H9 (cell line): ENCODE measurements around the gene TYMP. TPM values are rescaled to one million over a fixed set of nuclear protein-coding genes. Genes with fewer than 3 reads are reported as not detected.

Experiments used
- DNase-seq: peaks from one replicate; pipeline ENCODE4 v3.0.0-alpha.2; 2017
- H2AFZ ChIP-seq: one replicate; pipeline ENCODE4 v1.6.1; 2013; ENCODE audit warnings: mild to moderate bottlenecking, low read length, control low read depth, moderate library complexity
- H2AK5ac ChIP-seq: 2 replicates; pipeline ENCODE4 v1.6.1; 2013; ENCODE audit warnings: low read length, control low read depth, mixed read lengths; ENCODE audit not compliant: insufficient read length
- H2BK120ac ChIP-seq: one replicate; pipeline ENCODE4 v1.6.1; 2013; ENCODE audit warnings: low read depth, mild to moderate bottlenecking, low read length, control low read depth, inconsistent platforms; ENCODE audit not compliant: poor library complexity, severe bottlenecking
- H2BK12ac ChIP-seq: 2 replicates; pipeline ENCODE4 v1.6.1; 2013; ENCODE audit warnings: low read length, control low read depth, mixed read lengths, low read depth; ENCODE audit not compliant: insufficient read length
- H2BK15ac ChIP-seq: 2 replicates; pipeline ENCODE4 v1.6.1; 2013; ENCODE audit warnings: low read depth, low read length, control low read depth
- H2BK20ac ChIP-seq: one replicate; pipeline ENCODE4 v1.6.1; 2013; ENCODE audit warnings: low read depth, mild to moderate bottlenecking, low read length, control low read depth, inconsistent platforms; ENCODE audit not compliant: poor library complexity, severe bottlenecking
- H2BK5ac ChIP-seq: 2 replicates; pipeline ENCODE4 v1.6.1; 2013; ENCODE audit warnings: low read length, control low read depth, mixed read lengths; ENCODE audit not compliant: insufficient read length
- H3K14ac ChIP-seq: 2 replicates; pipeline ENCODE4 v1.6.1; 2013; ENCODE audit warnings: low read length, control low read depth; ENCODE audit not compliant: insufficient read depth
- H3K18ac ChIP-seq: 2 replicates; pipeline ENCODE4 v1.6.1; 2013; ENCODE audit warnings: low read depth, mild to moderate bottlenecking, mixed read lengths, low read length, control low read depth; ENCODE audit not compliant: insufficient read length
- H3K23ac ChIP-seq: 2 replicates; pipeline ENCODE4 v1.6.1; 2013; ENCODE audit warnings: low read length, control low read depth, mixed read lengths, low read depth; ENCODE audit not compliant: insufficient read length
- H3K23me2 ChIP-seq: 2 replicates; pipeline ENCODE4 v1.6.1; 2013; ENCODE audit warnings: low read depth, mild to moderate bottlenecking, mixed read lengths, low read length, control low read depth; ENCODE audit not compliant: insufficient read length, poor library complexity, severe bottlenecking
- H3K27ac ChIP-seq: 2 replicates; pipeline ENCODE4 v1.5.1; 2013; ENCODE audit warnings: low read length, control low read depth, mixed read lengths, low read depth; ENCODE audit not compliant: insufficient read length
- H3K27me3 ChIP-seq: 2 replicates; pipeline ENCODE4 v1.6.1; 2013; ENCODE audit warnings: low read length, control low read depth, inconsistent platforms; ENCODE audit not compliant: insufficient read depth
- H3K4ac ChIP-seq: 2 replicates; pipeline ENCODE4 v1.6.1; 2013; ENCODE audit warnings: low read depth, mild to moderate bottlenecking, control low read depth, inconsistent platforms, low read length, moderate library complexity
- H3K4me1 ChIP-seq: 2 replicates; pipeline ENCODE4 v1.6.1; 2013; ENCODE audit warnings: low read length, control low read depth, inconsistent platforms; ENCODE audit not compliant: insufficient read depth
- H3K4me2 ChIP-seq: 2 replicates; pipeline ENCODE4 v1.6.1; 2013; ENCODE audit warnings: low read length, control low read depth, mixed read lengths; ENCODE audit not compliant: insufficient read length, insufficient read depth
- H3K56ac ChIP-seq: 2 replicates; pipeline ENCODE4 v1.6.1; 2013; ENCODE audit warnings: low read depth, mild to moderate bottlenecking, mixed read lengths, low read length, control low read depth; ENCODE audit not compliant: insufficient read length
- H3K79me1 ChIP-seq: 2 replicates; pipeline ENCODE4 v1.6.1; 2013; ENCODE audit warnings: low read depth, mild to moderate bottlenecking, moderate library complexity, low read length, control low read depth, inconsistent platforms; ENCODE audit not compliant: insufficient read depth, poor library complexity, severe bottlenecking
- H3K79me2 ChIP-seq: 2 replicates; pipeline ENCODE4 v1.6.1; 2013; ENCODE audit warnings: low read length, control low read depth, inconsistent platforms; ENCODE audit not compliant: insufficient read depth
- H3K9ac ChIP-seq: 2 replicates; pipeline ENCODE4 v1.6.1; 2013; ENCODE audit warnings: low read length, control low read depth, mixed read lengths; ENCODE audit not compliant: insufficient read length; ENCODE audit errors: extremely low read depth
- H3K9me3 ChIP-seq: one replicate; pipeline ENCODE4 v1.6.1; 2013; ENCODE audit warnings: low read depth, low read length, inconsistent platforms; ENCODE audit not compliant: control insufficient read depth
- H3T11ph ChIP-seq: one replicate; pipeline ENCODE4 v1.6.1; 2013; ENCODE audit warnings: mild to moderate bottlenecking, low read length, control low read depth, inconsistent platforms
- H4K20me1 ChIP-seq: one replicate; pipeline ENCODE4 v1.6.1; 2013; ENCODE audit not compliant: control insufficient read depth, insufficient read length, insufficient read depth
- H4K5ac ChIP-seq: 2 replicates; pipeline ENCODE4 v1.6.1; 2013; ENCODE audit warnings: low read depth, mild to moderate bottlenecking, mixed read lengths, low read length, control low read depth; ENCODE audit not compliant: insufficient read length
- H4K8ac ChIP-seq: replicated peaks from 2 replicates; pipeline ENCODE4 v1.6.1; 2013; ENCODE audit warnings: low read length, control low read depth, mixed read lengths, low read depth; ENCODE audit not compliant: insufficient read length
- H4K91ac ChIP-seq: 2 replicates; pipeline ENCODE4 v1.6.1; 2013; ENCODE audit warnings: low read depth, mild to moderate bottlenecking, moderate library complexity, mixed read lengths, low read length, control low read depth; ENCODE audit not compliant: insufficient read length
- H3K27ac Mint-ChIP-seq, 3 experiments: 2 replicates in 2 of 3; 3 replicates in 1 of 3; pipeline ENCODE4 v1.8.0; 2020 to 2021; ENCODE audit warnings: mixed read lengths in 3 of 3, mild to moderate bottlenecking in 1 of 3, moderate library complexity in 1 of 3
- H3K27me3 Mint-ChIP-seq: 2 replicates; pipeline ENCODE4 v1.8.0; 2021; ENCODE audit warnings: low read depth, mild to moderate bottlenecking, moderate library complexity, mixed read lengths
- H3K36me3 Mint-ChIP-seq, 3 experiments: 2 replicates in 2 of 3; 3 replicates in 1 of 3; pipeline ENCODE4 v1.8.0; 2020 to 2021; ENCODE audit warnings: low read depth in 3 of 3, mixed read lengths in 3 of 3; ENCODE audit not compliant: insufficient read depth in 1 of 3
- H3K4me1 Mint-ChIP-seq, 2 experiments: 2 replicates each; pipeline ENCODE4 v1.8.0; 2020; ENCODE audit warnings: mixed read lengths in 2 of 2
- H3K4me3 Mint-ChIP-seq, 2 experiments: 2 replicates in 1 of 2; 3 replicates in 1 of 2; pipeline ENCODE4 v1.8.0; 2020 to 2021; ENCODE audit warnings: mild to moderate bottlenecking in 2 of 2, mixed read lengths in 2 of 2, moderate library complexity in 1 of 2
- H3K9me3 Mint-ChIP-seq, 2 experiments: 2 replicates in 1 of 2; 3 replicates in 1 of 2; pipeline ENCODE4 v1.8.0; 2020; ENCODE audit warnings: mild to moderate bottlenecking in 2 of 2, mixed read lengths in 2 of 2, moderate library complexity in 1 of 2
- CTCF ChIP-seq: fragments of 200-600 bp; sonication (generic); conservative IDR thresholded peaks from 3 replicates; pipeline ENCODE4 v1.8.0; 2021; ENCODE audit warnings: antibody characterized with exemption, mild to moderate bottlenecking
- WGBS: extraction: QIAGEN DNeasy Blood & Tissue Kit; methylation state at CpG from one replicate; pipeline ENCODE4 v1.1.7; 2013; ENCODE audit warnings: missing lambda C conversion rate, low lambda C conversion rate, mixed read lengths; ENCODE audit not compliant: insufficient read length; ENCODE audit errors: extremely low coverage; 5-methylcytosine and 5-hydroxymethylcytosine counted together
- total RNA-seq: library from RNA; stranded (reverse); gene quantifications from 2 replicates; pipeline ENCODE4 v1.2.1, GENCODE V29; 2021

Gene TYMP
- total RNA-seq, 1 experiment from 2014 or later: 1.0 TPM

- peaks cover 3% of the 10 kb centered on the region; the same call in 1 of the 2 replicates for H3K4me1 ChIP-seq
- no peak overlapping the region for H3T11ph ChIP-seq
- H3K27ac Mint-ChIP-seq: no peak overlapping the region
- H3K27ac ChIP-seq: no peak overlapping the region
- H4K20me1 ChIP-seq: no peaks in the 10 kb centered on the region
- H2BK20ac ChIP-seq: no peak overlapping the region
- H3K9ac ChIP-seq: no peak overlapping the region
- no peaks in the 10 kb centered on the region for H3K9me3 ChIP-seq
- no peak for DNase-seq
- no peak overlapping the region for H3K18ac ChIP-seq
- peaks cover 3% of the 10 kb centered on the region for H3K23me2 ChIP-seq
- no peak overlapping the region for H3K14ac ChIP-seq
- no peak overlapping the region for H2BK12ac ChIP-seq
- no peak overlapping the region for H3K23ac ChIP-seq
- no peak overlapping the region for H4K5ac ChIP-seq
- H3K79me1 ChIP-seq: no peaks in the 10 kb centered on the region
- no peak overlapping the region for H3K56ac ChIP-seq
- no peak overlapping the region for H2BK15ac ChIP-seq
- peaks cover 5 to 9% of the 10 kb centered on the region in 2 experiments for H3K4me1 Mint-ChIP-seq
- H3K4me2 ChIP-seq: no peak overlapping the region
- no peak overlapping the region for H4K91ac ChIP-seq
- WGBS: no CpG with 5 or more reads among the region's 10 CpGs
- no peak overlapping the region for H2BK120ac ChIP-seq
- H2BK5ac ChIP-seq: no peak overlapping the region
- no peak for TF ChIP-seq CTCF
- H3K4ac ChIP-seq: no peak overlapping the region
- H4K8ac ChIP-seq: no peak overlapping the region
- H3K79me2 ChIP-seq: no peaks in the 10 kb centered on the region
- peaks cover 7 to 56% (median 38%) of the 10 kb centered on the region in 3 experiments; a peak in 6 of 7 replicates for H3K36me3 Mint-ChIP-seq
- H2AFZ ChIP-seq: no peak overlapping the region
- H3K9me3 Mint-ChIP-seq: no peaks in the 10 kb centered on the region
- peaks cover 2% of the 10 kb centered on the region; the same call in 1 of the 2 replicates for H3K27me3 Mint-ChIP-seq
- no peak overlapping the region for H3K4me3 Mint-ChIP-seq
- H2AK5ac ChIP-seq: no peak overlapping the region
- no peaks in the 10 kb centered on the region for H3K27me3 ChIP-seq
Observed at GRCh38 chr22:50521710-50522109, 8.1 kb downstream of the TYMP start.
